Activated CD4-positive, alpha-beta T cell treated with anti-CD3 and anti-CD28 coated beads for 24 hours (primary cell): ENCODE measurements around the gene EYA4.

ENCODE experiments used
- DNase-seq, 2 donors: peaks; one replicate each; pipeline ENCODE4 v3.0.0-alpha.2; 2020; ENCODE audit warnings: low read depth in 2 of 2

The EYA4 gene

DNA sequence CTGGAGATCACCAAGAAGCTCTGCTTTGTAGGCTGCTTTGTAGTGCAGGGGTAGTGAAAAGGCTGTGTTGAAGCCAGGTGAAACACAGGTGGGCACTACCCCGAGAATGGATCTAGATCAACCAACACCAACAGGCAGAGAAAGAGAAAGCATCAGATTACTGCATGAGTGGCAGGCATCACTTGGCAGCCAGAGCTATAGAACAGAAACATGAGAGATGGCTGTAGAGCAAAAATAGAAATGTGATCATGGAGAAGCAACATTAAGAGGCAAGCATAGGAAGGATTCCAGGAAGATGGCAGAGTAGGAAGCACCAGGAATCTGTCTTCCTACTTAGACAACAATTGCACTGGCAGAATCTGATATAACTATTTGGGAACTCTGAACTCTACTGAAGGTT, 336.7 kb downstream of the EYA4 start:
- DNase-seq: no peak
